Measurements from ENCODE around the gene RUFY3.

RUFY3 gene

GRCh38 chr4:70737006-70737405 lies 15.2 kb downstream of the RUFY3 start:
- Histone ChIP-seq H3K9me2 (replicated peaks; ENCODE audit: control insufficient read depth, low read length) (no peaks in the 10 kb centered on the region), H3K27me3 (ENCODE audit: control insufficient read depth, low read length) (no peaks in the 10 kb centered on the region), H3K9me3 (ENCODE audit: control insufficient read depth, insufficient read depth, low read length) (no peaks in the 10 kb centered on the region), H3K36me3 (ENCODE audit: control insufficient read depth, low read length) (0 out of 2 replicates have a peak, but pooled peaks cover 3% of the 10 kb centered on the region), H3K79me2 (ENCODE audit: control insufficient read depth, low read length) (peaks cover 82% of the 10 kb centered on the region), H3F3A (ENCODE audit: control insufficient read depth, insufficient read depth) (peaks cover 29% of the 10 kb centered on the region), H3K4me1 (ENCODE audit: control insufficient read depth, low read length) (peaks cover 78% of the 10 kb centered on the region), H3K27ac (ENCODE audit: low read depth, low read length) (peak overlapping the region; percentile 20; the same call in 1 of the 2 replicates), H3K4me3 (ENCODE audit: low read length) (peak overlapping the region; percentile 12; the same call in 1 of the 2 replicates), H4K20me1 (ENCODE audit: control insufficient read depth, insufficient read depth, low read depth, low read length) (no peaks in the 10 kb centered on the region), H3K4me2 (ENCODE audit: low read length) (peak overlapping the region; percentile 88)
- no peak for TF ChIP-seq CTCF (IDR thresholded peaks at IDR 0.05; ENCODE audit: low read depth, low read length, poor library complexity, severe bottlenecking)

- Histone ChIP-seq H3K36me3 (ENCODE audit: control insufficient read depth, low read length) (0 out of 2 replicates have a peak, but pooled peaks cover under 1% of the 10 kb centered on the region), H3K27ac (ENCODE audit: low read depth, low read length) (peak overlapping the region; percentile 20; the same call in 1 of the 2 replicates), H3K9me2 (replicated peaks; ENCODE audit: control insufficient read depth, low read length) (no peaks in the 10 kb centered on the region), H3F3A (ENCODE audit: control insufficient read depth, insufficient read depth) (peaks cover 29% of the 10 kb centered on the region), H3K27me3 (ENCODE audit: control insufficient read depth, low read length) (no peaks in the 10 kb centered on the region), H3K4me2 (ENCODE audit: low read length) (peak overlapping the region; percentile 88), H3K4me3 (ENCODE audit: low read length) (peak overlapping the region; percentile 12; the same call in 1 of the 2 replicates), H3K79me2 (ENCODE audit: control insufficient read depth, low read length) (peaks cover 82% of the 10 kb centered on the region), H3K4me1 (ENCODE audit: control insufficient read depth, low read length) (peaks cover 78% of the 10 kb centered on the region), H3K9me3 (ENCODE audit: control insufficient read depth, insufficient read depth, low read length) (no peaks in the 10 kb centered on the region), H4K20me1 (ENCODE audit: control insufficient read depth, insufficient read depth, low read depth, low read length) (no peaks in the 10 kb centered on the region)
- TF ChIP-seq EZH2phosphoT487 (IDR thresholded peaks at IDR 0.05; ENCODE audit: borderline replicate concordance, low read length) (no peak), CTCF (IDR thresholded peaks at IDR 0.05; ENCODE audit: low read depth, low read length, poor library complexity, severe bottlenecking) (no peak)
Observed at GRCh38 chr4:70737409-70737808, 15.6 kb downstream of the RUFY3 start.

DNA sequence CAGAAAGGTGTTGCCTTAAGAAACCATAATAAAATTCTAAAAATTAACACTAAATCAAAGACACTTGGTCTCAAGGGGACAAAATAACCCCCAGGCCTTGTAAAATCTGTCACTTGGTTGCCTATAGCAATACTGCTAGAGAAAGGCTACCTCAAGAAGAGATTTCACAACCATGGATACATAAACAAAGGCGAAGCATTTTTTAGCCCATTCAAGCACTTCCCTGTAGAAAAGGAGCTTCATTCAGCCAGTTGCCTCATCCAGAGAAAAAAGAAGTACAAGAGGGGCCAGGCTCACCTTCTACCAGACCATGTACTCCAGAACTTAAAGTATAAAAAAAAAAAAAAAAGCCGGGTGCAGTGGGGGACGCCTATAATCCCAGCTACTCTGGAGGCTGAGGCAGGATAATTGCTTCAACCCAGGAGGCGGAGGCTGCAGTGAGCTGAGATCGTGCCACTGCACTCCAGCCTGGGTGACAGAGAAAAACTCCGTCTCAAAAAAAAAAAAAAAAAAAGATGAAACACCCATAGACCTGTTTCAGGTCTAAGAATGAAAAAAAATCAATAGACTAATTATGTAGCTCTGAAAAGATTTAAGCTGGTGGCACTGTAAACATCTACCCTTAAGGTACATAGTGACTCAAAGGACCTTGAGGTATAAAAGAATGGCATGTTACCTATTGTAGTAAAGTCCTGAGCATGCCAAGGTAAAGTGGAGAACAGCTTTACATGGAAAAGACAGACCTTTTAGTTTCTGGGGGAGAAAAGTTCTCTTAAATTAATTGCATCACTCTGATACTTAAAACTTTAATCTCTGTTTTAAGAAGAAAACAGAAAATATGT lies 18.0 kb downstream of the RUFY3 start:
- H3K79me2 ChIP-seq (ENCODE audit: control insufficient read depth, low read length) = peaks cover 93% of the 10 kb centered on the region
- H3K9me3 ChIP-seq (ENCODE audit: control insufficient read depth, insufficient read depth, low read length) = no peaks in the 10 kb centered on the region
- no peaks in the 10 kb centered on the region for H3K36me3 ChIP-seq (ENCODE audit: control insufficient read depth, low read length)
- H3F3A ChIP-seq (ENCODE audit: control insufficient read depth, insufficient read depth) = peaks cover 12% of the 10 kb centered on the region
- no peak overlapping the region for H3K27ac ChIP-seq (ENCODE audit: low read depth, low read length)
- peaks cover 62% of the 10 kb centered on the region for H3K4me1 ChIP-seq (ENCODE audit: control insufficient read depth, low read length)
- H4K20me1 ChIP-seq (ENCODE audit: control insufficient read depth, insufficient read depth, low read depth, low read length) = no peaks in the 10 kb centered on the region
- H3K4me3 ChIP-seq (ENCODE audit: low read length) = no peak overlapping the region
- peak overlapping the region; percentile 10; the same call in 1 of the 2 replicates for H3K4me2 ChIP-seq (ENCODE audit: low read length)
- TF ChIP-seq CTCF (IDR thresholded peaks at IDR 0.05; ENCODE audit: low read depth, low read length, poor library complexity, severe bottlenecking) (no peak), EZH2phosphoT487 (IDR thresholded peaks at IDR 0.05; ENCODE audit: borderline replicate concordance, low read length) (no peak)
- no peaks in the 10 kb centered on the region for H3K9me2 ChIP-seq (replicated peaks; ENCODE audit: control insufficient read depth, low read length)
- H3K27me3 ChIP-seq (ENCODE audit: control insufficient read depth, low read length) = no peaks in the 10 kb centered on the region

Data from DOHH2 (cell line).